GM12878 (cell line): ENCODE measurements around the gene STRA6. TPM values are rescaled to one million over a fixed set of nuclear protein-coding genes. Genes with fewer than 3 reads are reported as not detected.

Experiments
- ATAC-seq: fragments of 200-7000 bp; cut with Tn5 transposase; 3 replicates; pipeline ENCODE4 v1.9.1; 2020; ENCODE audit warnings: mild to moderate bottlenecking, moderate library complexity
- BruUV-seq: library from RNA; stranded (reverse); fragments of 400-500 nt; replicated peaks from 2 replicates; lab custom pipeline; 2021; lab: Mats Ljungman, UMichigan
- CTCF ChIA-PET: fragments of 300-600 bp; sonication (Branson Sonifier 250); formaldehyde crosslinking; extraction: SDS; loops from one replicate; lab custom pipeline; 2021; ENCODE audit warnings: inconsistent platforms; lab: Yijun Ruan, JAX
- POLR2A ChIA-PET: fragments of 350-600 bp; formaldehyde crosslinking; extraction: SDS; loops from one replicate; lab custom pipeline; 2021; ENCODE audit warnings: inconsistent platforms; lab: Charles Lee
- RAD21 ChIA-PET: fragments of 300-600 bp; sonication (Branson Sonifier 250); formaldehyde crosslinking; loops from one replicate; lab custom pipeline; 2023; ENCODE audit warnings: antibody characterized with exemption; ENCODE audit not compliant: unreplicated experiment; lab: Charles Lee
- SMC1A ChIA-PET: fragments of 300-600 bp; sonication (Branson Sonifier 250); formaldehyde crosslinking; loops from one replicate; lab custom pipeline; 2023; ENCODE audit not compliant: unreplicated experiment, uncharacterized antibody; lab: Charles Lee
- DNase-seq: peaks from one replicate; pipeline ENCODE4 v3.0.0-alpha.2; 2011; ENCODE audit warnings: low read depth, low spot score
- FAIRE-seq: peaks from 3 replicates; lab custom pipeline; 2011; peaks lifted over from hg19 to GRCh38; lab: Jason Lieb, UNC
- H2AFZ ChIP-seq: 2 replicates; pipeline ENCODE4 v1.6.0; 2011; ENCODE audit warnings: low read depth, low read length, control low read depth; ENCODE audit not compliant: control insufficient read depth
- H3K27ac ChIP-seq: 2 replicates; pipeline ENCODE4 v1.5.1; 2011; ENCODE audit warnings: control low read depth; ENCODE audit not compliant: control insufficient read depth, insufficient read depth
- H3K27me3 ChIP-seq, 2 experiments: replicated peaks in 1 of 2; 2 replicates each; pipeline versions ENCODE4 v1.6.0 to v1.6.1; 2011; ENCODE audit warnings: low read length in 1 of 2; ENCODE audit not compliant: control insufficient read depth in 2 of 2, insufficient read depth in 2 of 2
- H3K36me3 ChIP-seq, 2 experiments: 2 replicates each; pipeline ENCODE4 v1.5.1; 2011; ENCODE audit warnings: low read length in 1 of 2; ENCODE audit not compliant: control insufficient read depth in 2 of 2, insufficient read depth in 2 of 2
- H3K4me1 ChIP-seq: 2 replicates; pipeline ENCODE4 v1.6.1; 2011; ENCODE audit warnings: mild to moderate bottlenecking, low read length, moderate library complexity, mixed read lengths; ENCODE audit not compliant: control insufficient read depth, insufficient read depth
- H3K4me2 ChIP-seq: 2 replicates; pipeline ENCODE4 v1.6.0; 2011; ENCODE audit warnings: control low read depth; ENCODE audit not compliant: control insufficient read depth, insufficient read depth
- H3K4me3 ChIP-seq: fragments of 200-600 bp; sonication (generic); 2 replicates; pipeline ENCODE4 v1.5.1; 2016
- H3K79me2 ChIP-seq: 2 replicates; pipeline ENCODE4 v1.6.0; 2011; ENCODE audit warnings: low read length; ENCODE audit not compliant: control insufficient read depth, insufficient read depth
- H3K9ac ChIP-seq: 2 replicates; pipeline ENCODE4 v1.8.0; 2011; ENCODE audit warnings: low read length, control low read depth, mixed read lengths; ENCODE audit not compliant: control insufficient read depth, insufficient read depth
- H3K9me3 ChIP-seq: replicated peaks from 3 replicates; pipeline ENCODE4 v1.5.1; 2011; ENCODE audit warnings: mild to moderate bottlenecking, low read length; ENCODE audit not compliant: control insufficient read depth, insufficient read depth
- H4K20me1 ChIP-seq: 2 replicates; pipeline ENCODE4 v1.6.0; 2011; ENCODE audit not compliant: control insufficient read depth, insufficient read depth
- NFXL1 ChIP-seq: fragments of 450-650 bp; IDR thresholded peaks from 2 replicates; pipeline ENCODE4 v1.6.1; 2017; ENCODE audit warnings: antibody characterized with exemption, mild to moderate bottlenecking, borderline replicate concordance
- NR2C1 ChIP-seq: fragments of 450-650 bp; IDR thresholded peaks from 2 replicates; pipeline ENCODE4 v1.6.1; 2017; ENCODE audit warnings: antibody characterized with exemption, mild to moderate bottlenecking, moderate library complexity
- NR2F1 ChIP-seq: fragments of 450-650 bp; conservative IDR thresholded peaks from 2 replicates; pipeline ENCODE4 v1.6.1; 2017; ENCODE audit warnings: mild to moderate bottlenecking
- RAD21 ChIP-seq: IDR thresholded peaks from 2 replicates; pipeline ENCODE4 v1.6.1; 2011; ENCODE audit warnings: mild to moderate bottlenecking, low read depth, low read length, moderate library complexity; ENCODE audit not compliant: insufficient read depth
- SMARCA5 ChIP-seq: fragments of 450-650 bp; IDR thresholded peaks from 2 replicates; pipeline ENCODE4 v1.6.1; 2017; ENCODE audit warnings: mild to moderate bottlenecking
- SP1 ChIP-seq: IDR thresholded peaks from one replicate; pipeline ENCODE4 v1.6.1; 2011; ENCODE audit warnings: low read depth, low read length
- WGBS: methylation state at CpG from one replicate; pipeline ENCODE4 v1.1.6; 2016; ENCODE audit warnings: low lambda C conversion rate; ENCODE audit not compliant: insufficient replicate concordance, insufficient coverage; ENCODE audit errors: missing lambda C conversion rate; 5-methylcytosine and 5-hydroxymethylcytosine counted together
- in situ Hi-C: fragments of 300-500 bp; cut with MboI; formaldehyde crosslinking; loops from 9 replicates; pipeline ENCODE4 v1.14.3; 2018; ENCODE audit warnings: mixed read lengths
- intact Hi-C: fragments of 100-400 bp; cut with micrococcal nuclease; formaldehyde crosslinking; loops from one replicate; pipeline ENCODE4 v1.14.2; 2022; ENCODE audit not compliant: unreplicated experiment
- polyA plus RNA-seq, 11 experiments: library from polyadenylated mRNA; depleted of rRNA in 4 of 11; unstranded in 6 of 11; stranded (reverse) in 5 of 11; fragments of >200 nt; fragmentation: Nextera tagmentation in 4 of 11; fragmentation: Illumina TruSeq in 1 of 11; extraction: Ambion mirVana in 4 of 11; extraction: Trizol in 1 of 11; gene quantifications; 1 replicate in 1 of 11; 2 replicates in 10 of 11; pipeline versions ENCODE4 v1.2.1 to v1.2.3, GENCODE V29; 2011 to 2016; ENCODE audit warnings: inconsistent platforms in 2 of 11, missing spikeins in 2 of 11, low read depth in 1 of 11
- total RNA-seq, 4 experiments: library from RNA; depleted of rRNA in 3 of 4; stranded (reverse); fragments of >200 nt in 3 of 4; fragmentation: Illumina TruSeq in 1 of 4; extraction: Trizol in 1 of 4; gene quantifications; 2 replicates each; pipeline versions ENCODE4 v1.2.1 to v1.2.3, GENCODE V29; 2013 to 2021
- TF ChIP-seq, protein P1 (sequence below): fragments of 150-350 bp; IDR thresholded peaks from 2 replicates; pipeline ENCODE4 v1.6.1; 2014; ENCODE audit warnings: mild to moderate bottlenecking, low read depth, low read length
- TF ChIP-seq, protein P2 (sequence below): fragments of 450-650 bp; IDR thresholded peaks from 2 replicates; pipeline ENCODE4 v1.6.1; 2017; ENCODE audit warnings: mild to moderate bottlenecking, low read depth, inconsistent platforms; ENCODE audit not compliant: poor library complexity, severe bottlenecking

Gene STRA6
- total and polyA plus RNA-seq, 10 of the 15 experiments (the other 5 are each of a cell fraction or from before 2014, with no cell fraction given), result 0.31 to 10.8 (median 5.8) TPM

DNA sequence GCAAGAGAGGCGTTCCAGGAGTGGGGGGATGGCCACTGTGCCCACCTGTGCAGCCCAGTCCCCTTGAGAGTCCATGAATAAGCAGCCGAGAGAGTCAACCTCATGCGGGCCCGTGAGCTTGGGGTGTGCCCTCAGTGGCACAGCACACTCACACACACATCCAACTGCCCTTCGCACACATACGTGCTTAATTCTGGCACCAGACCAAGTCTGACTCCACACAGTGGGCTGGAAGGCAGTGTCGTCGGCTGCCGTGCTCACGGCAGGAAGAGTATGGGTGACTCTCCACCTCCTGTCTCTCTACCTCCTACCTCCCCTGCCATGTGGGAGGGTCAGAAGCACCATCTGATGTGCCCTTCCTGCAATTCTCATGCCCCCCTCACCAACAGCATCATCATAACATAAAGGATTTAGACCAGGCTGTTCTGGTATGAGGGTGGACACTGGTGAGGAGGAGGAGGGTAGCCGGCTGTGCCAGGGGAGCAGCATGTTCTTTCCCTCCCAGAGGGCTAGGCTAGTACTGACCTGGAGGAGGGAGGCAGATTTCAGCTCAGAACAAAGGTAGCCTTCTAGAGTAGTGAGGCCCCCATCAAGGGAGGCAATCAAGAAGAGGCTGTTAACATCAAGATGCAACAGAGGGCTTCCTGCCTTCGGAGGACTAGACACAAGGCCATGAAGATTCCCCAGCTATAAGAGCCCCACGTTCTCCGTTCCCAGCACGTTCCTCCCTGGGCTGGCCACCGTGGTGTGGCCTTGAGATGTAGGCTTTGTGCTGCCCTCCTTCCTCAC lies 5.3 kb upstream of the STRA6 start:
- WGBS, result 69% methylated on average over 16 of the region's 16 CpGs
- no peak for DNase-seq
- Histone ChIP-seq H3K4me3 (no peak overlapping the region), H3K4me1 (peaks cover 34% of the 10 kb centered on the region), H3K9me3 (no peaks in the 10 kb centered on the region), H3K9ac (no peak overlapping the region)
- no peak for FAIRE-seq
- TF ChIP-seq, protein P1, sequence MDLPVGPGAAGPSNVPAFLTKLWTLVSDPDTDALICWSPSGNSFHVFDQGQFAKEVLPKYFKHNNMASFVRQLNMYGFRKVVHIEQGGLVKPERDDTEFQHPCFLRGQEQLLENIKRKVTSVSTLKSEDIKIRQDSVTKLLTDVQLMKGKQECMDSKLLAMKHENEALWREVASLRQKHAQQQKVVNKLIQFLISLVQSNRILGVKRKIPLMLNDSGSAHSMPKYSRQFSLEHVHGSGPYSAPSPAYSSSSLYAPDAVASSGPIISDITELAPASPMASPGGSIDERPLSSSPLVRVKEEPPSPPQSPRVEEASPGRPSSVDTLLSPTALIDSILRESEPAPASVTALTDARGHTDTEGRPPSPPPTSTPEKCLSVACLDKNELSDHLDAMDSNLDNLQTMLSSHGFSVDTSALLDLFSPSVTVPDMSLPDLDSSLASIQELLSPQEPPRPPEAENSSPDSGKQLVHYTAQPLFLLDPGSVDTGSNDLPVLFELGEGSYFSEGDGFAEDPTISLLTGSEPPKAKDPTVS, result no peak
- TF ChIP-seq SP1 (no peak), SMARCA5 (no peak), NR2C1 (no peak), NFXL1 (no peak), RAD21 (no peak), NR2F1 (no peak)
- TF ChIP-seq, protein P2, sequence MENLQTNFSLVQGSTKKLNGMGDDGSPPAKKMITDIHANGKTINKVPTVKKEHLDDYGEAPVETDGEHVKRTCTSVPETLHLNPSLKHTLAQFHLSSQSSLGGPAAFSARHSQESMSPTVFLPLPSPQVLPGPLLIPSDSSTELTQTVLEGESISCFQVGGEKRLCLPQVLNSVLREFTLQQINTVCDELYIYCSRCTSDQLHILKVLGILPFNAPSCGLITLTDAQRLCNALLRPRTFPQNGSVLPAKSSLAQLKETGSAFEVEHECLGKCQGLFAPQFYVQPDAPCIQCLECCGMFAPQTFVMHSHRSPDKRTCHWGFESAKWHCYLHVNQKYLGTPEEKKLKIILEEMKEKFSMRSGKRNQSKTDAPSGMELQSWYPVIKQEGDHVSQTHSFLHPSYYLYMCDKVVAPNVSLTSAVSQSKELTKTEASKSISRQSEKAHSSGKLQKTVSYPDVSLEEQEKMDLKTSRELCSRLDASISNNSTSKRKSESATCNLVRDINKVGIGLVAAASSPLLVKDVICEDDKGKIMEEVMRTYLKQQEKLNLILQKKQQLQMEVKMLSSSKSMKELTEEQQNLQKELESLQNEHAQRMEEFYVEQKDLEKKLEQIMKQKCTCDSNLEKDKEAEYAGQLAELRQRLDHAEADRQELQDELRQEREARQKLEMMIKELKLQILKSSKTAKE, result no peak
- TF ChIP-seq, all 136 proteins: peak for 0
- ChIA-PET RAD21 (no interaction called here), CTCF (no interaction called here), SMC1A (no interaction called here), POLR2A (no interaction called here)
- BruUV-seq, result no TSS peak
- H2AFZ ChIP-seq, result no peak overlapping the region
- H3K27ac ChIP-seq, result no peak overlapping the region
- H3K36me3 ChIP-seq, result no peaks in the 10 kb centered on the region
- in situ Hi-C loops, result no loop called here
- intact Hi-C loops, result no loop called here
- no peaks in the 10 kb centered on the region for H3K79me2 ChIP-seq
- no peak for ATAC-seq
- H3K27me3 ChIP-seq, result no peaks in the 10 kb centered on the region; a peak in 1 of 4 replicates
- no peaks in the 10 kb centered on the region for H4K20me1 ChIP-seq
- no peak overlapping the region for H3K4me2 ChIP-seq
